Transverse colon (tissue), 4 donors: Measurements from ENCODE around the gene UTP25. TPM values are rescaled to one million over a fixed set of nuclear protein-coding genes. Genes with fewer than 3 reads are reported as not detected.

ENCODE experiments used
- DNase-seq: peaks from one replicate; pipeline ENCODE4 v3.0.0-alpha.2; 2019
- H3K27ac ChIP-seq, 4 donors: fragments of 200-600 bp; sonication (generic); 2 replicates each; pipeline ENCODE4 v1.5.1; 2016 to 2018; ENCODE audit warnings: inconsistent platforms in 4 of 4
- H3K27me3 ChIP-seq: fragments of 200-600 bp; sonication (generic); 2 replicates; pipeline ENCODE4 v1.5.1; 2017; ENCODE audit warnings: inconsistent platforms
- H3K36me3 ChIP-seq, 4 donors: fragments of 200-600 bp; sonication (generic); 2 replicates each; pipeline ENCODE4 v1.5.1; 2017 to 2019; ENCODE audit warnings: inconsistent platforms in 4 of 4
- H3K4me1 ChIP-seq, 4 donors: fragments of 200-600 bp; sonication (generic); 2 replicates each; pipeline ENCODE4 v1.5.1; 2017 to 2020; ENCODE audit warnings: inconsistent platforms in 4 of 4
- H3K4me3 ChIP-seq, 4 donors: fragments of 200-600 bp; sonication (generic); 1 replicate in 1 of 4; 2 replicates in 3 of 4; pipeline versions ENCODE4 v1.5.1 to v1.6.1; 2017 to 2019; ENCODE audit warnings: inconsistent platforms in 4 of 4
- H3K9me3 ChIP-seq, 2 donors: fragments of 200-600 bp; sonication (generic); 2 replicates each; pipeline ENCODE4 v1.5.1; 2017 to 2019; ENCODE audit warnings: inconsistent platforms in 2 of 2
- CTCF ChIP-seq, 5 experiments: fragments of 200-600 bp in 3 of 5; fragments of 450-650 bp in 2 of 5; sonication (generic) in 3 of 5; IDR thresholded peaks; 1 replicate in 2 of 5; 2 replicates in 3 of 5; pipeline ENCODE4 v1.5.1; 2016 to 2017; ENCODE audit warnings: antibody characterized with exemption in 5 of 5, inconsistent platforms in 3 of 5, mild to moderate bottlenecking in 2 of 5, moderate library complexity in 1 of 5
- EP300 ChIP-seq: sonication (generic); formaldehyde crosslinking; IDR thresholded peaks from one replicate; pipeline ENCODE4 v1.6.1; 2017; ENCODE audit warnings: antibody characterized with exemption, low read depth
- POLR2A ChIP-seq: fragments of 450-650 bp; IDR thresholded peaks from one replicate; pipeline ENCODE4 v1.6.1; 2016; ENCODE audit warnings: antibody characterized with exemption, mild to moderate bottlenecking, moderate library complexity
- POLR2AphosphoS5 ChIP-seq, 3 donors: sonication (generic); formaldehyde crosslinking; IDR thresholded peaks; one replicate each; pipeline ENCODE4 v1.6.1; 2016; ENCODE audit warnings: antibody characterized with exemption in 3 of 3
- WGBS, 2 donors: methylation state at CpG; one replicate each; pipeline ENCODE4 v1.1.5; 2018; ENCODE audit warnings: low coverage in 1 of 2; 5-methylcytosine and 5-hydroxymethylcytosine counted together
- in situ Hi-C, 4 donors: fragments of 200-750 bp; cut with MboI; loops; one replicate each; pipeline versions ENCODE4 v1.15.0 to v1.15.1; 2017; ENCODE audit warnings: low sequenced_read_pairs in 3 of 4, low pct_ligation_motif_present in 1 of 4, low pct_unique_long_range_greater_than_20kb in 1 of 4
- intact Hi-C: fragments of 100-400 bp; cut with DNase I; formaldehyde crosslinking; loops from one replicate; pipeline ENCODE4 v1.15.1; 2023; ENCODE audit warnings: low total_unique reads
- total RNA-seq, 4 donors: library from RNA; depleted of rRNA; stranded (reverse); fragments of >200 nt; gene quantifications; one replicate each; pipeline ENCODE4 v1.1.0, GENCODE V29; 2016

The UTP25 gene
- total RNA-seq, 4 donors from 2014 or later = 1.1 to 13.7 (median 6.1) TPM

- no peaks in the 10 kb centered on the region for H3K36me3 ChIP-seq
- intact Hi-C loops (no loop called here), in situ Hi-C loops (loop anchor here in 2 of 4 donors (25.0 kb wide), 2 partner anchors 117 to 442 kb away; no protein-coding TSS in a partner anchor)
- no peaks in the 10 kb centered on the region for H3K4me1 ChIP-seq
- WGBS, 2 donors = 41 to 46% methylated on average over 3 to 4 of the region's 4 CpGs
- TF ChIP-seq POLR2AphosphoS5 (IDR thresholded peaks at IDR 0.05) = no peak
- no peak for TF ChIP-seq CTCF (IDR thresholded peaks at IDR 0.05)
- no peaks in the 10 kb centered on the region for H3K9me3 ChIP-seq
- no peak overlapping the region for H3K27ac ChIP-seq
- peaks cover 6% of the 10 kb centered on the region for H3K27me3 ChIP-seq
- H3K4me3 ChIP-seq = no peak overlapping the region
- no peak for DNase-seq
Measured at GRCh38 chr1:209870151-209870831, 42.5 kb downstream of the UTP25 start.

GRCh38 chr1:209871006-209871405, 43.2 kb downstream of the UTP25 start:
- Histone ChIP-seq H3K27ac (no peak overlapping the region), H3K27me3 (peaks cover 6% of the 10 kb centered on the region), H3K9me3 (no peaks in the 10 kb centered on the region), H3K4me1 (no peaks in the 10 kb centered on the region), H3K36me3 (no peaks in the 10 kb centered on the region), H3K4me3 (no peak overlapping the region)
- intact Hi-C loops (no loop called here), in situ Hi-C loops (loop anchor here in 2 of 4 donors (25.0 kb wide), 2 partner anchors 116 to 441 kb away; no protein-coding TSS in a partner anchor)
- WGBS, 2 donors = 34 to 43% methylated on average over 1 of the region's 1 CpG
- no peak for TF ChIP-seq POLR2AphosphoS5 (IDR thresholded peaks at IDR 0.05)
- TF ChIP-seq EP300 = no peak
- no peak for TF ChIP-seq POLR2A
- no peak for TF ChIP-seq CTCF (IDR thresholded peaks at IDR 0.05)
- DNase-seq = no peak

GRCh38 chr1:209871430-209871829, 43.7 kb downstream of the UTP25 start:
- no peak for DNase-seq
- Histone ChIP-seq H3K27ac (no peak overlapping the region), H3K9me3 (no peaks in the 10 kb centered on the region), H3K4me1 (no peaks in the 10 kb centered on the region), H3K4me3 (no peak overlapping the region), H3K27me3 (peaks cover 6% of the 10 kb centered on the region), H3K36me3 (no peaks in the 10 kb centered on the region)
- 70 to 74% methylated on average over 1 to 2 of the region's 2 CpGs for WGBS, 2 donors
- no peak for TF ChIP-seq EP300
- TF ChIP-seq POLR2A = no peak
- no peak for TF ChIP-seq CTCF (IDR thresholded peaks at IDR 0.05)
- no peak for TF ChIP-seq POLR2AphosphoS5 (IDR thresholded peaks at IDR 0.05)
- in situ Hi-C loops (loop anchor here in 2 of 4 donors (25.0 kb wide), 2 partner anchors 116 to 441 kb away; no protein-coding TSS in a partner anchor), intact Hi-C loops (no loop called here)

GRCh38 chr1:209873067-209873799, 45.5 kb downstream of the UTP25 start:
- Histone ChIP-seq H3K9me3 (no peaks in the 10 kb centered on the region), H3K27ac (no peak overlapping the region), H3K36me3 (no peaks in the 10 kb centered on the region), H3K4me1 (no peaks in the 10 kb centered on the region), H3K27me3 (peaks cover 6% of the 10 kb centered on the region), H3K4me3 (no peak overlapping the region)
- intact Hi-C loops = no loop called here
- WGBS, 2 donors = 72 to 80% methylated on average over 3 of the region's 3 CpGs
- DNase-seq = no peak
- in situ Hi-C loops = loop anchor here in 2 of 4 donors (25.0 kb wide), 2 partner anchors 114 to 439 kb away; no protein-coding TSS in a partner anchor
- TF ChIP-seq CTCF (IDR thresholded peaks at IDR 0.05) = no peak
